ENCODE measurements around the gene NT5C1B.

Gene NT5C1B

DNA sequence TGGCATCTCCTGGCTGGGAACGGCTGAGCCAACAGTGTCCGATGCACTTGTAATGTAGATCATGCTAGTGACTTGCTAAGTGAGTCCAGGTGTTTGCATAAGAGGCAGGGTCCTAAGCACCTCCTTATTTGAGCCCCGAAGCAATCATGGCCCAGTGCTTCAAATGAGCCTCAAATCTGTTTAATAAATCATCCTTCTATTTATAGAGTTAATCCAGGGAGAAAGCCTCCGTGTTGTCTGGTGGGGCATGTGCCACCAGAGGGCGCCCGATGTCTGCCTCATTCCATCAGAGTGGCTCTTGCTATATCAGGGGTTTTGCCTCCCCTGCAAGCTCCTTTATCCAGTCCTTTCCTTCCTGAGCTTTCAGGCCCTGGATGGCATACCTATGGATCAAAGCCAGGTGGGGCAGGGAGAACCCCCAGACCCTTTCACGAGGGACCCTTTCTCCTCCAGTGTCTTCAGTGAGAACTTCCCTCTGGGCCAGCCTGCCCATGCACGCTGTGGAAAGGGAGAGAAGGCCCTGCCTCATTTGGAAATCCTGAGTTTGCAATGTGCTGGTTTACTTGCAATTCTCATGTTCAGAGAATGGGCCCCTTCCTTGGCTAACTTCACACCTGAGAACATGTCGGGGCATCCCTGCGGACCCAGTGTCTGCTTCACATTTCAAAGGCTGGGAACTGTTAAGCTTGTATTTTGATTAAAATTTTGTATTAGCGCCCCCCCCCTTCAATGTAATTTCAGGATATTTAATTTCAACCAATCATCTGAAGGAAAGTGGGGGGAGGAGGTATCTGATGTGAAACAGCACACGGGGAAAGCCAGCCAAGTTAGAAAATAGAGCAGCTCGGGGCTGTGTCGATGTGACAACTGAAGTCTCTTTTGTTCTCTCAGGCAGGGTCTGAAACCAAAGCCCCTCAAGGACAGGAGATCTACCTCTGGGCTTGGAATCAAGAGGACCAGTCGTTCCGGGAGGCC lies 68.6 kb downstream of the NT5C1B start:
- TF ChIP-seq, protein P1, sequence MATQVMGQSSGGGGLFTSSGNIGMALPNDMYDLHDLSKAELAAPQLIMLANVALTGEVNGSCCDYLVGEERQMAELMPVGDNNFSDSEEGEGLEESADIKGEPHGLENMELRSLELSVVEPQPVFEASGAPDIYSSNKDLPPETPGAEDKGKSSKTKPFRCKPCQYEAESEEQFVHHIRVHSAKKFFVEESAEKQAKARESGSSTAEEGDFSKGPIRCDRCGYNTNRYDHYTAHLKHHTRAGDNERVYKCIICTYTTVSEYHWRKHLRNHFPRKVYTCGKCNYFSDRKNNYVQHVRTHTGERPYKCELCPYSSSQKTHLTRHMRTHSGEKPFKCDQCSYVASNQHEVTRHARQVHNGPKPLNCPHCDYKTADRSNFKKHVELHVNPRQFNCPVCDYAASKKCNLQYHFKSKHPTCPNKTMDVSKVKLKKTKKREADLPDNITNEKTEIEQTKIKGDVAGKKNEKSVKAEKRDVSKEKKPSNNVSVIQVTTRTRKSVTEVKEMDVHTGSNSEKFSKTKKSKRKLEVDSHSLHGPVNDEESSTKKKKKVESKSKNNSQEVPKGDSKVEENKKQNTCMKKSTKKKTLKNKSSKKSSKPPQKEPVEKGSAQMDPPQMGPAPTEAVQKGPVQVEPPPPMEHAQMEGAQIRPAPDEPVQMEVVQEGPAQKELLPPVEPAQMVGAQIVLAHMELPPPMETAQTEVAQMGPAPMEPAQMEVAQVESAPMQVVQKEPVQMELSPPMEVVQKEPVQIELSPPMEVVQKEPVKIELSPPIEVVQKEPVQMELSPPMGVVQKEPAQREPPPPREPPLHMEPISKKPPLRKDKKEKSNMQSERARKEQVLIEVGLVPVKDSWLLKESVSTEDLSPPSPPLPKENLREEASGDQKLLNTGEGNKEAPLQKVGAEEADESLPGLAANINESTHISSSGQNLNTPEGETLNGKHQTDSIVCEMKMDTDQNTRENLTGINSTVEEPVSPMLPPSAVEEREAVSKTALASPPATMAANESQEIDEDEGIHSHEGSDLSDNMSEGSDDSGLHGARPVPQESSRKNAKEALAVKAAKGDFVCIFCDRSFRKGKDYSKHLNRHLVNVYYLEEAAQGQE (IDR thresholded peaks at IDR 0.05; ENCODE audit: insufficient read depth in 1 of 2, low read depth in 2 of 2, low read length in 2 of 2): no peak
- TF ChIP-seq POLR2AphosphoS5 (IDR thresholded peaks at IDR 0.05; ENCODE audit: low read depth, low read length): no peak
- TF ChIP-seq FOXP2 (optimal IDR thresholded peaks at IDR 0.05; ENCODE audit: borderline replicate concordance, extremely low read depth, extremely low read length, insufficient read depth): no peak
- no peak for TF ChIP-seq SIN3A (IDR thresholded peaks at IDR 0.05; ENCODE audit: borderline replicate concordance, insufficient read depth, low read length)
- no peak for TF ChIP-seq TAF1 (IDR thresholded peaks at IDR 0.05; ENCODE audit: borderline replicate concordance, insufficient read depth, low read length)

DNA sequence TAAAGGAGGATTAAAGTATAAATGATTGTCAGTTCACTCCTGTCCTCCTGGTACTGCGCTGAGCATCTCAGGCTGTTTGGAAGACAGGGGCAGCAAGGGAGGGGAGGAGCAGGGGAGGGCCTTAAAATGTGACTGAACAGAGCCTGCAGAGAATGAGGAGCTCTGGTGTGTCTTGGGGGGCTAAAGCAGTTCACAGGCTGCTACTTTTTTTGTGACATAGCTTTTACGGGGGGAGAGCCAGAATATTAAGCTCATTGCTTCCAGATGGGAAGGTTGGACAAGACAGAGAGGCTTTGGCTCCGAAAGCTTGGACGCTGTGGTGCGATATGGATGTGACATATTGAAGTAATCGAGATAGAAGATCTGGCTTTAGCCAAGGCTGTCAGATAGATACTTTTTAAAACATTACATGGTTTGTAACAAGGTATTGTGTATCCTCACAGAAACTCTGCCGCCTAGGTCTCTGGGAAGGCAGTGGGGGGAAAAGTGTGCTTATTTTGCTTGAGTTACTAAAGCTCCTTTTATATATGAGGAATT lies 69.4 kb downstream of the NT5C1B start:
- TF ChIP-seq POLR2AphosphoS5 (IDR thresholded peaks at IDR 0.05; ENCODE audit: low read depth, low read length) (no peak), SIN3A (IDR thresholded peaks at IDR 0.05; ENCODE audit: borderline replicate concordance, insufficient read depth, low read length) (no peak), FOXP2 (optimal IDR thresholded peaks at IDR 0.05; ENCODE audit: borderline replicate concordance, extremely low read depth, extremely low read length, insufficient read depth) (no peak), TAF1 (IDR thresholded peaks at IDR 0.05; ENCODE audit: borderline replicate concordance, insufficient read depth, low read length) (no peak)
- TF ChIP-seq, protein P1 (IDR thresholded peaks at IDR 0.05; ENCODE audit: insufficient read depth in 1 of 2, low read depth in 2 of 2, low read length in 2 of 2): no peak

DNA sequence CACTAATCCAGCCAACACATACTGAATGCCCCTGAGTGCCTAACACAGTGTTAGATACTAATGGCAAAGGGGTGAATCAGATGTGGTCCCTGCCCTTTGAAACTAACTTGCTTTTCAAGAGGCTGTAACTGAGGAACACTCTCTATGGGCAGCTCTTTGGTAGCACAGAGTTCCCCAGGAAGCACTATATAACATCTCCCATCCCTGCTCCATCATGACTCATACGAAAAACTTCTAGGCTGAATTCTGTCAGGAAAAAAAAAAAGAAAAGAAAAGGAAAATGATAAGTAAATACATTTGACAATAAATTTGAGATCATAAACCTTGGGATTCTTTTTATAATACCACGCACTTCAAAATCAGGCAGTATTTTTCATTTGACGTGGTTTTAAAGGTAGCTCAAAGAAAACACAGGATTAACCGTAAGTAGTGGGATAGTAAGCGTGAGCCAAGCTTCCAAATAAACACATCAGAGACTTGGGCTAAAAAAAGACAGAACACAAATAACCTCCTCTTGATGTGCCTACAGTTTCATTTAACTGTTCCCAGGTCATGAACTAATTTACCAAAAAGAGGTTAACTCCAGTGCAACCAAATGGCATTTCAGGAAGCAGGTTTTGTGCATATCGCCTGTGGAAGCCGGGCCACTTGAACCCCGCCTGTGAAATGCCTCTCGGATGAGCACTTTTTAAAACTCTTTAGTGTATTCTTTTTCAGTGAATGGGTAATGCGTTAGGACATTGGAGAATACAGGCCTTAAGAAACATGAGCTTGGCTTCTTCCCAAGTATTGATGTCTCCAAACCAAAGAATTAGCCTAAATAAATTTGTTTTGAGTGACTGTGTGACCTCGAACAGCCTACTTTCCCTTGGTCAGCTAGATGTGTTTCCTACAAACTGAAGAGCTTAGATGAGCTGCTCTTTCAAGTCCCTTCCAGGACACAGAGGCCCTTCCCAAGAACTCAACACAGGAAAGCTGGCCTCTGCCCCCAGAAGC lies 71.0 kb downstream of the NT5C1B start:
- TF ChIP-seq POLR2AphosphoS5 (IDR thresholded peaks at IDR 0.05; ENCODE audit: low read depth, low read length) (no peak), SIN3A (IDR thresholded peaks at IDR 0.05; ENCODE audit: borderline replicate concordance, insufficient read depth, low read length) (no peak), TAF1 (IDR thresholded peaks at IDR 0.05; ENCODE audit: borderline replicate concordance, insufficient read depth, low read length) (no peak), FOXP2 (optimal IDR thresholded peaks at IDR 0.05; ENCODE audit: borderline replicate concordance, extremely low read depth, extremely low read length, insufficient read depth) (no peak)
- TF ChIP-seq, protein P1 (IDR thresholded peaks at IDR 0.05; ENCODE audit: insufficient read depth in 1 of 2, low read depth in 2 of 2, low read length in 2 of 2): no peak

DNA sequence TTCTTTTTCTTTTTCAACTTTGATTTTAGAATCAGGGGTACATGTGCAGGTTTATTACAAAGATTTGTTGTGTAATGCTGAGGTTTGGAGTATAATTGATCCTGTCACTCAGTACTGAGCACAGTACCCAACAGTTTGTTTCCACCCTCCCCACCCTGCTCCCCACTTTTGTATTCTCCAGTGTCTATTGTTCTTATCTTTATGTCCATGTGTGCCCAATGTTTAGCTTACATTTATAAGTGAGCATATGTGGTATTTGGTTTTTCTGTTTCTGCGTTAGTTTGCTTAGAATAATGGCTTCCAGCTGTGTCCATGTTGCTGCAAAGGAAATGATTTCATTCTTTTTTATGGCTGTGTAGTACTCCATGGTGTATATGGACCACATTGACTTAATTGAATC lies 72.0 kb downstream of the NT5C1B start:
- TF ChIP-seq TAF1 (IDR thresholded peaks at IDR 0.05; ENCODE audit: borderline replicate concordance, insufficient read depth, low read length): no peak
- TF ChIP-seq POLR2AphosphoS5 (IDR thresholded peaks at IDR 0.05; ENCODE audit: low read depth, low read length): no peak
- TF ChIP-seq FOXP2 (optimal IDR thresholded peaks at IDR 0.05; ENCODE audit: borderline replicate concordance, extremely low read depth, extremely low read length, insufficient read depth): no peak
- TF ChIP-seq, protein P1 (IDR thresholded peaks at IDR 0.05; ENCODE audit: insufficient read depth in 1 of 2, low read depth in 2 of 2, low read length in 2 of 2): no peak
- no peak for TF ChIP-seq SIN3A (IDR thresholded peaks at IDR 0.05; ENCODE audit: borderline replicate concordance, insufficient read depth, low read length)

Data from PFSK-1 (cell line).